Thoracic aorta (tissue), 2 donors: ENCODE results near the gene TSPAN14. TPM values are rescaled to one million over a fixed set of nuclear protein-coding genes. Genes with fewer than 3 reads are reported as not detected.

Experiments
- ATAC-seq: fragments of 150-250 bp; one replicate; pipeline ENCODE4 v1.8.0; 2017; ENCODE audit warnings: low read depth; ENCODE audit not compliant: insufficient number of reproducible peaks, low FRiP score
- DNase-seq: peaks from one replicate; pipeline ENCODE4 v3.0.0-alpha.2; 2020; ENCODE audit warnings: low spot score
- H3K27ac ChIP-seq, 2 donors: fragments of 200-600 bp; sonication (generic); 1 replicate in 1 of 2; 2 replicates in 1 of 2; pipeline ENCODE4 v1.5.1; 2016; ENCODE audit warnings: mild to moderate bottlenecking in 2 of 2, moderate library complexity in 2 of 2
- H3K27me3 ChIP-seq: fragments of 200-600 bp; sonication (generic); replicated peaks from 2 replicates; pipeline ENCODE4 v1.6.0; 2016; ENCODE audit warnings: mild to moderate bottlenecking; ENCODE audit not compliant: insufficient read depth
- H3K36me3 ChIP-seq: fragments of 200-600 bp; sonication (generic); one replicate; pipeline ENCODE4 v1.5.1; 2016
- H3K4me1 ChIP-seq, 2 donors: fragments of 200-600 bp; sonication (generic); 1 replicate in 1 of 2; 2 replicates in 1 of 2; pipeline versions ENCODE4 v1.5.1 to v1.6.0; 2016; ENCODE audit warnings: low read depth in 2 of 2, mild to moderate bottlenecking in 1 of 2; ENCODE audit not compliant: control insufficient read depth in 1 of 2
- H3K4me3 ChIP-seq: fragments of 200-600 bp; sonication (generic); 2 replicates; pipeline ENCODE4 v1.5.1; 2016; ENCODE audit warnings: mild to moderate bottlenecking
- H3K9me3 ChIP-seq: fragments of 200-600 bp; sonication (generic); 2 replicates; pipeline ENCODE4 v1.5.1; 2016
- CTCF ChIP-seq: fragments of 200-600 bp; sonication (generic); IDR thresholded peaks from one replicate; pipeline ENCODE4 v1.5.1; 2019; ENCODE audit warnings: antibody characterized with exemption
- total RNA-seq, 2 donors: library from RNA; depleted of rRNA; stranded (reverse); fragments of >200 nt; gene quantifications; one replicate each; pipeline versions ENCODE4 v1.1.0 to v1.2.3, GENCODE V29; 2016

Gene TSPAN14
- total RNA-seq, 2 donors from 2014 or later: 38.2 to 40.1 TPM

GRCh38 chr10:80555415-80555814 lies 101.3 kb downstream of the TSPAN14 start:
- no peaks in the 10 kb centered on the region for H3K9me3 ChIP-seq
- no peak overlapping the region for H3K4me3 ChIP-seq
- H3K36me3 ChIP-seq: no peaks in the 10 kb centered on the region
- no peaks in the 10 kb centered on the region for H3K27me3 ChIP-seq
- DNase-seq: no peak
- H3K4me1 ChIP-seq: no peaks in the 10 kb centered on the region
- no peak for ATAC-seq
- no peak for TF ChIP-seq CTCF
- H3K27ac ChIP-seq: no peak overlapping the region

GRCh38 chr10:80561950-80562349 lies 107.8 kb downstream of the TSPAN14 start:
- no peaks in the 10 kb centered on the region for H3K27me3 ChIP-seq
- no peak overlapping the region for H3K4me3 ChIP-seq
- TF ChIP-seq CTCF: no peak
- no peaks in the 10 kb centered on the region for H3K4me1 ChIP-seq
- no peak for DNase-seq
- H3K9me3 ChIP-seq: no peaks in the 10 kb centered on the region
- no peak overlapping the region for H3K27ac ChIP-seq
- H3K36me3 ChIP-seq: no peaks in the 10 kb centered on the region
- ATAC-seq: no peak

- no peak for TF ChIP-seq CTCF
These were observed 113.2 kb downstream of the TSPAN14 start for GRCh38 chr10:80567292-80567691.

GRCh38 chr10:80569131-80569895 lies 115.2 kb downstream of the TSPAN14 start:
- DNase-seq (no peak), ATAC-seq (no peak)
- no peak overlapping the region for H3K27ac ChIP-seq
- no peaks in the 10 kb centered on the region for H3K27me3 ChIP-seq
- no peaks in the 10 kb centered on the region for H3K36me3 ChIP-seq
- H3K4me3 ChIP-seq: no peak overlapping the region
- no peaks in the 10 kb centered on the region for H3K4me1 ChIP-seq
- H3K9me3 ChIP-seq: no peaks in the 10 kb centered on the region
- TF ChIP-seq CTCF: no peak

More at GRCh38 chr10:80567292-80567691, 113.2 kb downstream of the TSPAN14 start:
- H3K27me3 ChIP-seq: no peaks in the 10 kb centered on the region
- H3K4me1 ChIP-seq: no peaks in the 10 kb centered on the region
- no peaks in the 10 kb centered on the region for H3K36me3 ChIP-seq
- H3K4me3 ChIP-seq: no peak overlapping the region
- no peak for DNase-seq
- no peak overlapping the region for H3K27ac ChIP-seq
- no peaks in the 10 kb centered on the region for H3K9me3 ChIP-seq
- ATAC-seq: no peak

- no peak overlapping the region for H3K4me3 ChIP-seq
- no peaks in the 10 kb centered on the region for H3K4me1 ChIP-seq
- no peak for TF ChIP-seq CTCF
- DNase-seq (no peak), ATAC-seq (no peak)
- H3K9me3 ChIP-seq: no peaks in the 10 kb centered on the region
- H3K36me3 ChIP-seq: no peaks in the 10 kb centered on the region
- H3K27me3 ChIP-seq: no peaks in the 10 kb centered on the region
- no peak overlapping the region for H3K27ac ChIP-seq
These were observed 117.2 kb downstream of the TSPAN14 start for GRCh38 chr10:80571352-80571751.
